ENCODE data around the gene HNF1A. TPM values are rescaled to one million over a fixed set of nuclear protein-coding genes. Genes with fewer than 3 reads are reported as not detected.
A peak's percentile ranks its signal among the peaks of the same experiment; 100 is the strongest.

Gene HNF1A
- total RNA-seq, 1 experiment from 2014 or later, result not detected

- DNase-seq (ENCODE audit: low read depth), result no peak
Observed at GRCh38 chr12:120988658-120989057, 10.3 kb downstream of the HNF1A start.

GRCh38 chr12:120989687-120990086 is 11.3 kb downstream of the HNF1A start:
- DNase-seq (ENCODE audit: low read depth), result no peak

GRCh38 chr12:120990487-120991055 is 12.2 kb downstream of the HNF1A start:
- no peak for DNase-seq (ENCODE audit: low read depth)

DNA sequence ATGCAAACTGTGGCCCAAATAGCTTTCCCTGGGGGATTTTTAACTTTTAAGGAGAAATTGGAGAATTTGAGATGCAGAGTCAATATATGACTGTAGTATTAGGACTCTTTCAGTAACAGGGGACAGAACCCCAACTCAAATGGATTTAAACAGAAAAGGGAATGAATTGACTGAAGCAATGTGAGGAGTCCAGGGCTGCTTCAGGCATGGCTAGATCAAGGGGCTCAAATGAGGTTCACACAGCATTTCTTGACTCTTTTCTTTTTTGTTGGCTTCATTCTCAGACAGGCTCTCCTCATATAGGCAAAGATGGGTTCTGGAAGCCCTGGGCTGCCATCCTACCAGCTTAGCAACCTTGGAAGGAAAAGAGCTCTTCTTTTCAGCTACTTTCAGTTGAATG is 13.6 kb downstream of the HNF1A start:
- no peak for DNase-seq (ENCODE audit: low read depth)

DNA sequence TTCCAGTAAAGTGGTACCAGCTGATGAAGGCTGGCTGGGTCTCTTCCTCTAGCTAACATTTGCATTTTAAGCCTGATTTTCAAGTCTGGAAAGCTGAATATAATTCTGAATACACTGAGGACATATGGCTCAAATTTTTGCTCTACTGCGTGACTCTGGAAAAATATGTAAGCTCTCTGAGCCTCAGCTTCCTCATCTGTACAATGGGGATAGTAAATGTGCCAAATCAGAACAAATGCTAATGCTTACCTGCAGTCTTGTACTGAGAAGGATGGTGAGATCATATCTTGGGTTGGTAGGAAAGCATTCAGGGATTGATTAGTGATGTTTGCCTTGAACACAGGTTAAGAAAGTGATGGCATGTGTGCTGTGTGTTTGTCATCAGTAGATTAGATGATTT is 14.6 kb downstream of the HNF1A start:
- no peak for DNase-seq (ENCODE audit: low read depth)

- DNase-seq (ENCODE audit: low read depth), result no peak
Observed at GRCh38 chr12:120993496-120993895, 15.2 kb downstream of the HNF1A start.

DNA sequence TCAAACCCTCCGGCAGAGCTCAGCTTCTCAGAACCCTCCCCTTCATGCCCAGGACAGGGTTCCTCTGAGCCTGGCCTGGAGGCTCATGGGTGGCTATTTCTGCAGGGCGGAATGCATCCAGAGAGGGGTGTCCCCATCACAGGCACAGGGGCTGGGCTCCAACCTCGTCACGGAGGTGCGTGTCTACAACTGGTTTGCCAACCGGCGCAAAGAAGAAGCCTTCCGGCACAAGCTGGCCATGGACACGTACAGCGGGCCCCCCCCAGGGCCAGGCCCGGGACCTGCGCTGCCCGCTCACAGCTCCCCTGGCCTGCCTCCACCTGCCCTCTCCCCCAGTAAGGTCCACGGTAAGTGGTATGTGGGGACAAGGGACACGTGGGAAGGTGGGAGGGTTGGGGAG is 15.7 kb downstream of the HNF1A start:
- no peak for DNase-seq (ENCODE audit: low read depth)

GRCh38 chr12:120994589-120995337 is 16.4 kb downstream of the HNF1A start:
- no peak for DNase-seq (ENCODE audit: low read depth)

- DNase-seq (ENCODE audit: low read depth), result no peak
Observed at GRCh38 chr12:120996133-120996746, 17.9 kb downstream of the HNF1A start.

DNA sequence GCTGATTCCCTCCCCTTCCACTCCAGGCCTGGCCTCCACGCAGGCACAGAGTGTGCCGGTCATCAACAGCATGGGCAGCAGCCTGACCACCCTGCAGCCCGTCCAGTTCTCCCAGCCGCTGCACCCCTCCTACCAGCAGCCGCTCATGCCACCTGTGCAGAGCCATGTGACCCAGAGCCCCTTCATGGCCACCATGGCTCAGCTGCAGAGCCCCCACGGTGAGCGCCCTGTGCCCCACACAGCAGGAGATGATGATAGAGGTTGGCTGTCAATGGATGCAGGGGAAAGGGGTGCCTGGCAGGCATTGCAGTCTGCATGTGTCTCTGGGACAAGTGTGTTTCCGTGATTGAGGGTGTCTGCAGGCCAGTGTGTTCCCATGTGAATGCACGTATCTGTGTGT is 19.1 kb downstream of the HNF1A start:
- no peak for DNase-seq (ENCODE audit: low read depth)

DNA sequence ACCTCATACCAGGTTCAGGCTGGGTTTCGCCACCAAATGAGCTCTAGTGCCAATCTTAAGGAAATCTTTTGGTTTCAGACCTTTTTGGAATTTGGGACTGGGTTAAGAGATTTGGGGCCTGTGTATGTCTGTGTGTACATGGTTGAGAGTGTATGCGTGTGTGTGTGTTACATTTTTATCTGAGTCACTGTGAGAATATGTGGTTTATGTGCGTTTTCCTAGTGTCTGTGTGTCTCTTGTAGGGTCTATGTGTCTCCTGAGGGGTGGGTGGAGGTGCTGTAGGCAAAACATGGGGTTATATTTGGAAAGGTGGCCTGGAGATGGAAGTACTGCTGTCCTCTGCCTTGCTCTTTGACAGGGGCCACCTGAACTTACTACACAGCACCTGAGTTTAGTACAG is 20.1 kb downstream of the HNF1A start:
- DNase-seq (ENCODE audit: low read depth), result no peak

DNA sequence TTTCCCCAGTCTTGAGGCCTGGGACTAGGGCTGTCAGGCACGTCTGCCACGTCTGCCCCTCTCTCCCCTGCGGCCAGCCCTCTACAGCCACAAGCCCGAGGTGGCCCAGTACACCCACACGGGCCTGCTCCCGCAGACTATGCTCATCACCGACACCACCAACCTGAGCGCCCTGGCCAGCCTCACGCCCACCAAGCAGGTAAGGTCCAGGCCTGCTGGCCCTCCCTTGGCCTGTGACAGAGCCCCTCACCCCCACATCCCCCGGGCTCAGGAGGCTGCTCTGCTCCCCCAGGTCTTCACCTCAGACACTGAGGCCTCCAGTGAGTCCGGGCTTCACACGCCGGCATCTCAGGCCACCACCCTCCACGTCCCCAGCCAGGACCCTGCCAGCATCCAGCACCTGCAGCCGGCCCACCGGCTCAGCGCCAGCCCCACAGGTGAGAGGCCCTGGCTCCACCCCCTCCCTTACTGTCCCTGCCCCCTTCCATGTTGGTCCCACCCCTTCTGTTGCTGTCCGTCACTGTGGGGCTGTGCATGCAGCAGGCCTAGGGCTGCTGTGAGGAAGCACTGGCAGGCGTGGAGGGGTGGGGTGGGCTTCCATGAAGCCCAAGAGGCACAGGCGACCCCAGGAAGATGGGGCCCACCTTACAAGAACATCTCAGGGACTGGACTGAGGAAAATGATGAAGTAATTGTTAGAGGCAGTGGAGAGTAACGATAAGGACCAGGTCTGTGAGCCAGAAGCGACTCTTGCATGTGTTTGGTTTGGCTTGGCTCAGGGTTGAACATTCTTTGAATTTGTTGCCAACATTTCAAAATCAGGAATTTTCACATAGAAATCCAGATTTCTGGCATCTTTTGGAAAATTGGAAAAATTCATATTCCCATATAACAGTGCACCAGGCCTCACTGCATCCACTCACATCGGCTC is 21.1 kb downstream of the HNF1A start:
- no peak for DNase-seq (ENCODE audit: low read depth)

DNA sequence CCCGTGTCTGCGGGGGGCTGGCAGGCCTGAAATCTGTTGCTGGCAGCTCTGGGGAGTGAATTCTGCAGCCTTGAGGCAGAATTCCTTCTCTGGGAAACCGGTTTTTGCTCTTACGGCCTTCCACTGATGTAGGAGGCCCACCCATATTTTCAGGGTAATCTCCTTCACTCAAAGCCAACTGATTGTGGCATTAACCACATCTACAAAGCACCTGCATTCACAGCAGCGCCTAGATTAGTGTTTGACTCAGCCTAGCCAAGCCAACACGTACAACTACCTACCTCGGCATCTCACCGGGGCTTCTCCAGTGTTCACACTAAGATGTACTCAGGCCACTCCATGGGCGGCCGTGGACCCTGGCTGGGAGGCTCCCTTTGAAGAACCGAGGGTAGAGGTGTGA is 22.2 kb downstream of the HNF1A start:
- no peak for DNase-seq (ENCODE audit: low read depth)

- no peak for DNase-seq (ENCODE audit: low read depth)
Observed at GRCh38 chr12:121001060-121001459, 22.7 kb downstream of the HNF1A start.

DNA sequence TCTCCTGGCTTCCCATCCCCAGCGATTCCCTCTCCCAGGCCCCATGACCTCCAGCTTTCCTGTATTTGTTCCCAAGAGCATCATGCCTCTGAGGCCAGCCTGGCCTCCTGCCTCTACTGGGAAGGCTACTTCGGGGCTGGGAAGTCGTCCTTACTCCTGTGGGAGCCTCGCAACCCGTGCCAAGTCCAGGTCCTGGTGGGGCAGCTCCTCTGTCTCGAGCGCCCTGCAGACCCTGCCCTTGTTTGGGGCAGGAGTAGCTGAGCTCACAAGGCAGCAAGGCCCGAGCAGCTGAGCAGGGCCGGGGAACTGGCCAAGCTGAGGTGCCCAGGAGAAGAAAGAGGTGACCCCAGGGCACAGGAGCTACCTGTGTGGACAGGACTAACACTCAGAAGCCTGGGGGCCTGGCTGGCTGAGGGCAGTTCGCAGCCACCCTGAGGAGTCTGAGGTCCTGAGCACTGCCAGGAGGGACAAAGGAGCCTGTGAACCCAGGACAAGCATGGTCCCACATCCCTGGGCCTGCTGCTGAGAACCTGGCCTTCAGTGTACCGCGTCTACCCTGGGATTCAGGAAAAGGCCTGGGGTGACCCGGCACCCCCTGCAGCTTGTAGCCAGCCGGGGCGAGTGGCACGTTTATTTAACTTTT is 23.6 kb downstream of the HNF1A start:
- DNase-seq (ENCODE audit: low read depth), result no peak

- DNase-seq (ENCODE audit: low read depth), result no peak
Observed at GRCh38 chr12:121003650-121004049, 25.3 kb downstream of the HNF1A start.

DNA sequence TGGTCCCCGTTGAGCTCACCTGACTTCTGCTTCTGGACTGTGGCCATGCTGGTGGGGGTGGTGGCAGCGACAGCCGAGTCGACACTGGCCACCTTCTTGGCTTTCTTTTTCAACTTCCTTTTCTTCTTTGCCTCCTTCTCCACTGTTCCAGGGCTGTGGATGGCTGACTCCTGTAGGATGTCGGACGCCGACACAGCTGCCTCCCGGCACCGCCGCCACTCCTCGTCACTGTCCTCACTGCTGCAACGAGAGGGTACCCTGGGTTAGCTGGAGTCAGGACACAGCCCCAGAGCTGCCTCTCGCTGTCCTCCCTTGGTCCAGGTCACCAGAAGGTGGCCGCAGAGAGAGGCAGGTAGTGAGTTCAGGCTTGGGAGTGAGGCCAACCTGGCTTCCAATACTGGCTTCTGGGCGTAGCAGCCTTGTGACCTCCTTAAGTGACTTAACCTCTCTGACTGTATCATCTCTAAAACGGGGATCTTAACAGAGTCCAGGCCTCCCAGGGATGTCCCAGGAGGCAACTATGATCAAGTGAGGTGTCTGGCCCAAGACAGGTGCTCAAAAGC is 26.0 kb downstream of the HNF1A start:
- DNase-seq (ENCODE audit: low read depth), result no peak

- DNase-seq (ENCODE audit: low read depth), result peak; percentile 71
Observed at GRCh38 chr12:121005346-121005815, 27.0 kb downstream of the HNF1A start.

DNA sequence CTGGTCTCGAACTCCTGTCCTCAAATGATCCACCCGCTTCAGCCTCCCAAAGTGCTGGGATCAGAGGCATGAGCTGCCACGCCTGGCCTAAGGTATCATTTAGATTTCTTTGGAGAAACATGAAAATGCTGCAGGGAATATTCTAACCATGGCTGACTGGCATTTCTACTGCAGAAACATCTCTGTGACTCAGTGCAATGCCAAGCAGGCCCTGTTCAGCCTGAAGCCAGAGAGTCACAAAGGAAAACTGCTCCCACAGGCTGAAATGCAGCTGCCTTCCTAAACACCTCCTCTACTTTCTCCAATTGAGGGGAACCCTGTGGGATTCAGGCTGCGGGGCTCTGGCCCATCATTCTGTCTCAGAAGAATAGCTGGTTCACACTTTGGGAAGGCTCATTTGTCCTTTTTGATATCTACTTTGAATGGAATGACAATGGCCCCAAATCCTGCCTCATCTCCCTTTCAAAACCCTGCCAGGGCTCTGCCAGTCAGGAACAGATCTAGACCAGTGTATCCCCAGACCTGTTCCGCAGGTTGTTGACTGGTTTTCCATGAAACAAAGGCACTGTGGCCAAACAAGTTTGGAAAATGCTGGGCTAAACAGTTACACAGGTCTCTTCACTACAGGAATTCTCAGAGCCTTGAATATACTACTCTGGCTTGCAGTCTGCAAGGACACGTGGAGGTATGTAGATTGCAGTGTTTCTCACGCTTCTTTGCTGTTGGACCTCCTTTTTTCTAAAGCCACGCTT is 30.2 kb downstream of the HNF1A start:
- DNase-seq (ENCODE audit: low read depth), result no peak

- peak; percentile 32 for DNase-seq (ENCODE audit: low read depth)
Observed at GRCh38 chr12:121009741-121010140, 31.4 kb downstream of the HNF1A start.

Data from Daoy (cell line).